HCT116 (cell line): Measurements from ENCODE around the gene HYKK. TPM values are rescaled to one million over a fixed set of nuclear protein-coding genes. Genes with fewer than 3 reads are reported as not detected.

ENCODE experiments used
- ELF1 ChIP-seq: IDR thresholded peaks from 2 replicates; pipeline ENCODE4 v1.6.1; 2012; ENCODE audit warnings: low read depth, borderline replicate concordance
- SRF ChIP-seq: IDR thresholded peaks from 2 replicates; pipeline ENCODE4 v1.6.1; 2012; ENCODE audit warnings: low read depth
- total RNA-seq: library from RNA; stranded (reverse); gene quantifications from one replicate; pipeline ENCODE4 v1.2.1, GENCODE V29; 2021; ENCODE audit not compliant: unreplicated experiment

HYKK gene
- total RNA-seq, 1 experiment from 2014 or later, result 6.2 TPM

DNA sequence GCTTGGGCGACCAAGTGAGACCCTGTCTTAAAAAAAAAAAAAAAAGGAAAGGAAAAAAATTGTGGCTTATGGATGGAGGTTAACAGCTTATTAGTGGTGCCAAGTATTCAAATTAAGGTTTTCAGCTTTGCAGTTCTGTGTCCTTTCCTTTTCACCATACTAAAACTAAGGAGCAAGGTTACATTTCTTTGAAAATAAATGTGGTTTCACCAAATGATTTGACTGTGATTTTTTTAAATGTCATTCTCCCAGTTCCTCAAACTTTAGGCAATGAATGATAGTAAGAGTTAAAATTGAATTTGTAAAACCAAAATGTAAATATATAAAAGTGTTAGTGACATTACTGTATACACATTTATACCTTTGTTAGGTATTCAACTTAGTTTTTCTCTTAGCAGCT lies 67.6 kb downstream of the HYKK start (continued):
- TF ChIP-seq ELF1 (no peak), SRF (no peak)
- TF ChIP-seq, all 23 proteins: peak for 0

Other genes with a start within 250 kb of the HYKK start
- 66.6 TPM for gene DNAJA4, start 243.0 kb upstream of the HYKK start, total RNA-seq
- 57.1 TPM for gene SKIC8, start 208.0 kb upstream of the HYKK start, total RNA-seq
- gene CRABP1, start 167.2 kb upstream of the HYKK start, total RNA-seq, result 0.47 TPM
- gene IREB2, start 69.4 kb upstream of the HYKK start, total RNA-seq, result 57.6 TPM
- 294 TPM for gene PSMA4, start 32.9 kb downstream of the HYKK start, total RNA-seq
- 25.2 TPM for gene CHRNA5, start 57.9 kb downstream of the HYKK start, total RNA-seq
- gene CHRNA3, start 113.4 kb downstream of the HYKK start, total RNA-seq, result not detected
- 2.0 TPM for gene CHRNB4, start 133.6 kb downstream of the HYKK start, total RNA-seq